HG02571 (cell line): Measurements from ENCODE around the gene TBC1D9.

Source experiments
- ATAC-seq: cut with Tn5 transposase; IDR thresholded peaks from one replicate; pipeline ENCODE4 v1.9.1; 2021; ENCODE audit warnings: mild to moderate bottlenecking, moderate library complexity; ENCODE audit not compliant: unreplicated experiment

The TBC1D9 gene

GRCh38 chr4:140697709-140698560 is 58.2 kb downstream of the TBC1D9 start:
- ATAC-seq = no peak

DNA sequence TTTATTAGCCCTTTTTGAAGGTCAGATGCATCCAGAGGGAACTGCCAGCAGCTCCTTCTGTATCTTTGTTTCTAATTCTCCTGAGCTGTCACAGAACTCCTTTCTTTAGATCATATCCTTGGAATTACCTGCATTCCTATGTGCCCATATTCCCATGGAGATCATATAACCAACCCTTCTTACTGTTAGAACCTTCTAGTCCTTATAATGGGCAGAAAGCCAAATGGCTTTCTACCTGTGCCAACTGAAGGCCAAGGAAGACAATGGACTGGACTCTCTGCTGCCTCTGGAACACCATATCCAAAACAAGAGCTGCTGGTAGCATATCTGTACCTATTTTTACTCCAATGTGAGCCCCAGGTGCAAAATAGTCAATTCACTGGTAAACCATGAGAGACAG is 60.7 kb downstream of the TBC1D9 start:
- ATAC-seq = no peak

- no peak for ATAC-seq
These were observed 62.6 kb downstream of the TBC1D9 start for GRCh38 chr4:140693562-140693961.

- ATAC-seq = no peak
These were observed 64.8 kb downstream of the TBC1D9 start for GRCh38 chr4:140691369-140691768.

GRCh38 chr4:140690093-140690492 is 66.1 kb downstream of the TBC1D9 start:
- ATAC-seq = no peak

DNA sequence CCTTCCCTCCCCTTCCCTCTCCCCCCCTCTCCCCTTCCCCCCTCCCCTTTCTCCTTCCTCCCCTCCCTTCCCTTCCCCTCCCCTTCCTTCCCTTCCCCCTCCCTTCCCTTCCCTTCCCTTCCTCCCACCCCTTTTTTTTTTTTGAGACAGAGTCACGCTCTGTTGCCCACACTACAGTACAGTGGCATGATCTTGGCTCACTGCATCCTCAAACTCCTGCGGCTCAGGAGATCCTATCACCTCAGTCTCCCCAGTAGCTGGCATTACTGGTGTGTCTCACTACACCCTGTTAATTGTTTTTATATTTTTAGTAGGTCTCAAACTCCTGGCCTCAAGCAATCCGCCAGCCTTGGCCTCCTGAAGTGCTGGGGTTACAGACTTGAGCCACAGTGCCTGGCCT is 66.6 kb downstream of the TBC1D9 start:
- ATAC-seq = no peak

DNA sequence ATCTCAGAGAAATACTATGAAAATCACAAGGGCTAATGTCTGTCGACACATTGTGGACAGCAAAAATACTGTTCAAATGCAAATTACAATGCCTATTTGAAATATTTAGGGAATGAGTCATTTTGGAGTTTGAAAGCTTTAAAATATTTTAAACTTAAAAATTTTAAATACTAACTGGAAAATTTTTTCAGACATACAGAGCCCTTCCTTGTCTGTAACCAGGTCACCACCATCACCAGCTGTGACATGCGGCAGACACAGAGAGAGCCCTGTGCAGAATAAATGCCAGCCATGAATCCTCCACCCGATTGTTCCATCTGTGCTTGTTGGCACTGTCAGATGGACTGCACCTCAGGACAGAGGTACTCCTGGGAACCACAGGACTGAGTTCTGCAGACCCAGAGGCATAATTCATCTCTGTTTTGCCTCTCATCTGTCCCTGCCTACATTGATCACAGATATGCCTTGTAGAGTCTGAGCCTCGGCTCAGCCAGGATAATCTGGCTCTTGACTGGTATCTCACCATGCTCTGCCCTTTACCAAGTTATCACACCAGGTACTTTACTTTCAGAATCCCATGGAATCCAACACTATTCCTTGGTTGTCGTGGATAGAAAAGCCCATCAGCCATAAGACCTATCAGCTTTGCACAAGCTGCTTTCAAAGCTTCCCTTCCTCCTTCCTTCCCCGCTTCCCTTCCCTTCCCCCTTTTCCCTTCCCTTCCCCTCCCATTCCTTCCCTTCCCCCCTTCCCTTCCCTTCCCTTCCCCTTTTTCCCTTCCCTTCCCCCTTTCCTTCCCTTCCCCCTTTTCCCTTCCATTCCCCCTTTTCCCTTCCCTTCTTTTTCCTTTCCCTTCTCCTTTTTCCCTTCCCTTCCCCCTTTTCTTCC is 67.2 kb downstream of the TBC1D9 start:
- no peak for ATAC-seq

DNA sequence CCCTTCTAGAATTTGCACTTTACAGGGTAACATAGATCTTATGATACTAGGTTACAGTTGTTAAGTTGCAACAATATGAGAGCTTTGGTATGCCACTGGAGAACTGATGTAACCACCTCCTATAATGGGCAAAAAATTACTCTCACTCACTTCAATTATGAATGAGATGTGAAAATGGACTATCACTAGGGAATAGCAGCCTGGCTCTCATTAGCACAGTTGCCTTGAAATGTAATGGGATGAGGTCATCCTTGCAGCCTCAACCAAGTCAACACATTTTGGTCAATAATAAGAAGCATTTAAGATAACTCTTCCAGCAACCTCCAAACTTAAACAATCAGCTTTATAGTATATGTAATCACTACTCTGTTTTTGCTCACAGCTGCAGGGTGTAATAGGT is 69.4 kb downstream of the TBC1D9 start:
- no peak for ATAC-seq

DNA sequence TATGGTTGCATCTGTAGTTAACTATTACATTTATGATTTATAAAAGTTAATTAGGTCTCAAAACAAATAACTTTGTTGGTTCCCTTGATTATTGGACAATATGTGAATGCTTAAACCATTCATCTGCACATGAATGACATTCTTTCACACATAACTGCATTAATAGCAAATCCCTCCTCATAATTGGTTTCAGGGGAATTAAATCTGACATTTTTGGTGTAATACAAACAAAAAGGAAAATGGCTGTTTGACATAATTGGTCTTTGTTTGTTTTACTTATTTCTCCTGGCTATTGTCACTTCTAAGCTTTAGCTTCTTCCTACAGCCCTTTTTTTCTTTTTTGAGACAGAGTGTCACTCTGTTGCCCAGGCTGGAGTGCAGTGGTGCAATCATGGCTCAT is 71.9 kb downstream of the TBC1D9 start:
- no peak for ATAC-seq

- no peak for ATAC-seq
These were observed 75.0 kb downstream of the TBC1D9 start for GRCh38 chr4:140681201-140681600.

GRCh38 chr4:140680686-140681085 is 75.5 kb downstream of the TBC1D9 start:
- ATAC-seq = no peak

DNA sequence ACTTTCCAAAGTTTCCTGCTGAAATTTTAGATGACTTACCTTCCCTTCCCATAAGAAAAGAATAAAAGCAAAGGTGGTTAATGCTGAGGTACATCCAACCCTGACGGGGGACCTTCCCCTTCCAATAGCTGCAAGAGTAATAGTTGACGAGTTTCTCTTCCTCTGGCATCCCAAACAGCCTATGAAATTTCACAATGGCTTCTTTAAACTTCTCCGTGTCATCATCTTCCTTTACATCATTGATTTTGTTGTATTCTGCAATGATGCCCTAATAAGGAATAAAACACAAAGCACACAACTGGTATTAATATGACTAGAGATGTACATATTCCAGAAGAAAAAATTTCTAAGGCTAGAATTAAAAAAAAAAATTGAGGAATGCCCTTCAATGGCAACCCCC is 76.6 kb downstream of the TBC1D9 start:
- ATAC-seq = no peak

GRCh38 chr4:140675599-140676231 is 80.5 kb downstream of the TBC1D9 start:
- no peak for ATAC-seq

DNA sequence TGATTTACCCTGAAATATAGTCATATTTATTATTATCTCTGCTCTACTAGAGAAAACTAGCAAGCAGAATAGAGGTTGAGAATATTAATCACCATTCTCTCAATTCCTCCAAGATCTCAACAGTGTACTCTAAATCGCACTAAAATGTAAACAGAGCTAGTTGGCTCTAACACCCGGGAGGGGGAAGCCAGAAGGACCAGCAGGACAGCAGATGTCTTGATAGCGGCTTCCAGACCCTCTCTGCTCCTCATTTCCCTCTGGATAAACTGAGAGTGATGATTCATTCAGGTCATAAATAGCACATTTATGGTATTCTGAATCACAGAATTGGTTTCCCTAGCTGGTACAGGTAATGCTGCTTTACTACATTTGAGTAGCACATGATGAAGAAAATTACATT is 82.5 kb downstream of the TBC1D9 start:
- ATAC-seq = no peak

DNA sequence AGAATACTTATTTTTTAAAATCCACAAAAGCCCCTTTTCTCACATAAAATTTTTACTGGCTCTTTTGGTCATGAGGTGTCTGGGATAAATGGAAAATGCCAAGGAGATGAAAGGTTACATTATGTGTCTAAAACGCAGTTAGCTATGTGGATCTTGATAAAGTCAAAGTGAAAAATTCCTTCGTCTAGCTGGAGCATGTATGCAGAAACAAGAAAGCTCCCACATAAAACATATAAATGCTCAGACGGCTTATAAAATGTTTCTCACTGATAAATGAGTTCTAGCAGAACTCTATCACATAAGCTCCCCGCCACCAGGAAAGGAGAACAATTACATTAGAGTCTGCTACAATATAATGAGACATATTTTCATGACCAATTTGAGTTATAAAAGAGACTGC is 83.8 kb downstream of the TBC1D9 start:
- no peak for ATAC-seq

- no peak for ATAC-seq
These were observed 88.1 kb downstream of the TBC1D9 start for GRCh38 chr4:140668111-140668510.

- no peak for ATAC-seq
These were observed 89.1 kb downstream of the TBC1D9 start for GRCh38 chr4:140666889-140667614.

GRCh38 chr4:140662082-140662869 is 93.9 kb downstream of the TBC1D9 start:
- ATAC-seq = no peak

DNA sequence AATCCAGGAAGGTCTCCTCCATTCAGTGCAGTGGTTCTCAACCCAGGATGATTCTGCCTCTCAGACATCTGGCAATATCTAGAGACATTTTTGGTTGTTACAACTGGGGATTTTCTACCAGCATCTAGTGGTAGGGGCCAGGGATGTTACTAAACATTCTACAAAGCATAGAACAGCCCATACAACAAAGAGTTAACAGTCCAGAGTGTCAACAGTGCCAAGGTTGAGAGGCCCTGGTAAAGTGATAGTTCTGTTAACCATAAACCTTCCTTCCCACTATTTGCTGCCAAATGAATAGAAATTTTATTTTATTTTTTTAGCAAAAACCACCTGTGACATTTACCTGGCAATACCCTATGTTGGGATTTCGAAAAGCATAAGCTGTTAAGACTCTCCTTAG is 94.6 kb downstream of the TBC1D9 start:
- ATAC-seq = no peak
